GM12878 (cell line): ENCODE data around the gene DIP2C.

Experiments
- ASH2L ChIP-seq: fragments of 300-600, 200-600 bp; sonication (generic); IDR thresholded peaks from 2 replicates; pipeline ENCODE4 v1.6.1; 2017; ENCODE audit warnings: low read depth, mild to moderate bottlenecking, borderline replicate concordance
- CEBPB ChIP-seq, 2 experiments: fragments of 150-350 bp in 1 of 2; IDR thresholded peaks; 2 replicates each; pipeline ENCODE4 v1.6.1; 2012 to 2014; ENCODE audit warnings: low read depth in 2 of 2, low read length in 2 of 2, borderline replicate concordance in 1 of 2, inconsistent platforms in 1 of 2
- CTCF ChIP-seq, 3 experiments: IDR thresholded peaks in 2 of 3; conservative IDR thresholded peaks in 1 of 3; 2 replicates each; pipeline ENCODE4 v1.5.1; 2011; ENCODE audit warnings: low read depth in 3 of 3, low read length in 3 of 3, mild to moderate bottlenecking in 3 of 3, control low read depth in 2 of 3, moderate library complexity in 2 of 3, inconsistent platforms in 1 of 3, mixed read lengths in 1 of 3; ENCODE audit not compliant: control insufficient read depth in 2 of 3, insufficient read depth in 1 of 3; ENCODE audit errors: extremely low read depth in 1 of 3
- DPF2 ChIP-seq: fragments of 450-650 bp; IDR thresholded peaks from 2 replicates; pipeline ENCODE4 v1.6.1; 2017; ENCODE audit warnings: mild to moderate bottlenecking
- FOXK2 ChIP-seq: fragments of 450-650 bp; IDR thresholded peaks from 2 replicates; pipeline ENCODE4 v1.6.1; 2017; ENCODE audit warnings: mild to moderate bottlenecking, moderate library complexity
- PKNOX1 ChIP-seq: fragments of 450-650 bp; IDR thresholded peaks from 2 replicates; pipeline ENCODE4 v1.6.1; 2016; ENCODE audit warnings: mild to moderate bottlenecking
- RAD21 ChIP-seq: IDR thresholded peaks from 2 replicates; pipeline ENCODE4 v1.6.1; 2011; ENCODE audit warnings: mild to moderate bottlenecking, low read depth, low read length, moderate library complexity; ENCODE audit not compliant: insufficient read depth
- RB1 ChIP-seq: fragments of 450-650 bp; formaldehyde crosslinking; IDR thresholded peaks from 2 replicates; pipeline ENCODE4 v1.6.1; 2017; ENCODE audit warnings: mild to moderate bottlenecking, borderline replicate concordance
- STAT3 ChIP-seq: IDR thresholded peaks from 2 replicates; pipeline ENCODE4 v1.6.1; 2011; ENCODE audit warnings: low read depth, low read length, improper control_type of control experiment
- TARDBP ChIP-seq: IDR thresholded peaks from 2 replicates; pipeline ENCODE4 v1.6.1; 2016; ENCODE audit warnings: borderline replicate concordance
- ZNF274 ChIP-seq: IDR thresholded peaks from one replicate; pipeline ENCODE4 v1.8.0; 2011; ENCODE audit not compliant: insufficient read length, insufficient read depth

GRCh38 chr10:373015-373414 lies 316.5 kb downstream of the DIP2C start:
- TF ChIP-seq CTCF (IDR thresholded peaks at IDR 0.05 in 2 of 3, conservative IDR thresholded peaks at IDR 0.05 in 1 of 3; ENCODE audit: control insufficient read depth in 2 of 3, extremely low read depth in 1 of 3, insufficient read depth in 1 of 3, low read depth in 3 of 3, low read length in 3 of 3): no peak
- no peak for TF ChIP-seq RB1
- no peak for TF ChIP-seq STAT3
- TF ChIP-seq DPF2: no peak
- TF ChIP-seq TARDBP: no peak
- TF ChIP-seq CEBPB (IDR thresholded peaks at IDR 0.05; ENCODE audit: borderline replicate concordance in 1 of 2, low read depth in 2 of 2, low read length in 2 of 2): no peak
- TF ChIP-seq FOXK2: no peak
- TF ChIP-seq RAD21: no peak
- no peak for TF ChIP-seq ASH2L
- no peak for TF ChIP-seq PKNOX1
- no peak for TF ChIP-seq ZNF274
